SK-N-SH (cell line): ENCODE measurements around the gene PIH1D1. TPM values are rescaled to one million over a fixed set of nuclear protein-coding genes. Genes with fewer than 3 reads are reported as not detected.
A peak's percentile ranks its signal among the peaks of the same experiment; 100 is the strongest.

ENCODE experiments used
- CTCF ChIA-PET: fragments of 300-600, 350-600 bp; formaldehyde crosslinking; extraction: SDS; loops from one replicate; lab custom pipeline; 2021; lab: Yijun Ruan, JAX
- POLR2A ChIA-PET: fragments of 350-600 bp; sonication (Branson Sonifier 250); formaldehyde crosslinking; extraction: SDS; loops from one replicate; lab custom pipeline; 2020; ENCODE audit warnings: antibody characterized with exemption, inconsistent platforms; lab: Yijun Ruan, JAX
- DNase-seq: peaks from one replicate; pipeline ENCODE4 v3.0.0; 2012
- H2AFZ ChIP-seq: fragments of 200-600 bp; sonication (generic); 2 replicates; pipeline ENCODE4 v1.8.1; 2016; ENCODE audit warnings: antibody characterized with exemption, mild to moderate bottlenecking, low read depth
- H3F3A ChIP-seq: fragments of 200-600 bp; sonication (generic); replicated peaks from 2 replicates; pipeline ENCODE3; 2016; ENCODE audit warnings: antibody characterized with exemption, mild to moderate bottlenecking; ENCODE audit not compliant: insufficient read depth
- H3K27ac ChIP-seq, 2 experiments: fragments of 200-500 bp in 1 of 2; fragments of 200-600 bp in 1 of 2; sonication (Bioruptor generic) in 1 of 2; sonication (generic), shearing (Covaris generic) in 1 of 2; 2 replicates each; pipeline versions ENCODE4 v1.5.1 to v1.6.1; 2014 to 2016; ENCODE audit warnings: low read depth in 2 of 2, inconsistent platforms in 1 of 2, low read length in 1 of 2, mild to moderate bottlenecking in 1 of 2, mixed read lengths in 1 of 2
- H3K27me3 ChIP-seq: fragments of 200-600 bp; sonication (generic), shearing (Covaris generic); 2 replicates; pipeline ENCODE4 v1.6.1; 2016; ENCODE audit warnings: mixed run types; ENCODE audit not compliant: insufficient read depth
- H3K36me3 ChIP-seq, 2 experiments: fragments of 200-500 bp in 1 of 2; fragments of 200-600 bp in 1 of 2; sonication (Bioruptor generic) in 1 of 2; sonication (generic) in 1 of 2; replicated peaks in 1 of 2; 2 replicates each; pipeline versions ENCODE3 to v1.5.1; 2014 to 2016; ENCODE audit warnings: low read length in 1 of 2, mild to moderate bottlenecking in 1 of 2; ENCODE audit not compliant: insufficient read depth in 2 of 2, control insufficient read depth in 1 of 2
- H3K4me1 ChIP-seq, 2 experiments: fragments of 200-500 bp in 1 of 2; fragments of 200-600 bp in 1 of 2; sonication (Bioruptor generic) in 1 of 2; sonication (generic), shearing (Covaris generic) in 1 of 2; 2 replicates each; pipeline versions ENCODE4 v1.5.1 to v1.6.1; 2014 to 2016; ENCODE audit warnings: low read depth in 1 of 2, low read length in 1 of 2, mixed run types in 1 of 2; ENCODE audit not compliant: insufficient read depth in 2 of 2, control insufficient read depth in 1 of 2
- H3K4me2 ChIP-seq: fragments of 200-600 bp; sonication (generic), shearing (Covaris generic); 2 replicates; pipeline ENCODE4 v1.6.1; 2017; ENCODE audit warnings: mixed run types
- H3K4me3 ChIP-seq, 2 experiments: fragments of 200-500 bp in 1 of 2; fragments of 200-600 bp in 1 of 2; sonication (Bioruptor generic) in 1 of 2; sonication (generic), shearing (Covaris generic) in 1 of 2; 2 replicates each; pipeline versions ENCODE4 v1.5.1 to v1.8.1; 2014 to 2016; ENCODE audit warnings: low read depth in 2 of 2, inconsistent platforms in 1 of 2, low read length in 1 of 2, mild to moderate bottlenecking in 1 of 2, mixed read lengths in 1 of 2, moderate library complexity in 1 of 2
- H3K79me2 ChIP-seq: fragments of 200-600 bp; sonication (generic); 2 replicates; pipeline ENCODE4 v1.8.1; 2017; ENCODE audit warnings: mild to moderate bottlenecking; ENCODE audit not compliant: insufficient read depth
- H3K9ac ChIP-seq: fragments of 200-600 bp; sonication (generic); 2 replicates; pipeline ENCODE4 v1.6.1; 2017; ENCODE audit warnings: mixed run types
- H3K9me2 ChIP-seq: fragments of 200-600 bp; sonication (generic); 2 replicates; pipeline ENCODE4 v1.6.1; 2017; ENCODE audit warnings: mixed run types
- H3K9me3 ChIP-seq: fragments of 200-600 bp; sonication (generic); 2 replicates; pipeline ENCODE4 v1.6.1; 2017; ENCODE audit warnings: mixed run types, mild to moderate bottlenecking, moderate library complexity
- H4K20me1 ChIP-seq: fragments of 200-600 bp; sonication (generic); 2 replicates; pipeline ENCODE4 v1.6.1; 2017; ENCODE audit warnings: mild to moderate bottlenecking, mixed run types; ENCODE audit not compliant: insufficient read depth
- CHD2 ChIP-seq: fragments of 150-350 bp; IDR thresholded peaks from 2 replicates; pipeline ENCODE4 v1.6.1; 2018; ENCODE audit warnings: low read length; ENCODE audit not compliant: partially characterized antibody
- CTCF ChIP-seq: fragments of 200-600 bp; sonication (generic); IDR thresholded peaks from 2 replicates; pipeline ENCODE4 v1.6.1; 2017; ENCODE audit warnings: antibody characterized with exemption, mild to moderate bottlenecking, moderate library complexity
- ELF1 ChIP-seq: IDR thresholded peaks from 2 replicates; pipeline ENCODE4 v1.4.0; 2012
- EP300 ChIP-seq, 2 experiments: IDR thresholded peaks; 2 replicates each; pipeline versions ENCODE4 v1.4.0 to v1.6.1; 2012; ENCODE audit warnings: borderline replicate concordance in 1 of 2, low read depth in 1 of 2, low read length in 1 of 2
- FOXJ3 ChIP-seq: sonication (generic); formaldehyde crosslinking; IDR thresholded peaks from 2 replicates; pipeline ENCODE4 v1.5.1; 2020; ENCODE audit warnings: mild to moderate bottlenecking, missing genetic modification reagents
- GABPA ChIP-seq: IDR thresholded peaks from 2 replicates; pipeline ENCODE4 v1.4.0; 2012; ENCODE audit warnings: low read depth, mild to moderate bottlenecking
- GATA2 ChIP-seq: sonication (generic); formaldehyde crosslinking; IDR thresholded peaks from 2 replicates; pipeline ENCODE4 v1.5.0; 2020; ENCODE audit warnings: mild to moderate bottlenecking, missing genetic modification reagents
- JUND ChIP-seq: IDR thresholded peaks from 2 replicates; pipeline ENCODE4 v1.4.0; 2012
- MAX ChIP-seq: IDR thresholded peaks from 2 replicates; pipeline ENCODE4 v1.4.0; 2012; ENCODE audit warnings: low read depth
- MXI1 ChIP-seq: IDR thresholded peaks from 2 replicates; pipeline ENCODE4 v1.6.1; 2012; ENCODE audit warnings: mild to moderate bottlenecking, low read depth, low read length, improper control_type of control experiment
- NRF1 ChIP-seq: IDR thresholded peaks from 2 replicates; pipeline ENCODE4 v1.6.1; 2012; ENCODE audit warnings: low read depth, mild to moderate bottlenecking, low read length
- PBX3 ChIP-seq: IDR thresholded peaks from 2 replicates; pipeline ENCODE4; 2012
- RCOR1 ChIP-seq: fragments of 150-350 bp; IDR thresholded peaks from 2 replicates; pipeline ENCODE4 v1.6.1; 2017; ENCODE audit warnings: antibody characterized with exemption, low read length
- RFX5 ChIP-seq: IDR thresholded peaks from 2 replicates; pipeline ENCODE4 v1.6.1; 2012; ENCODE audit warnings: mild to moderate bottlenecking, improper control_type of control experiment, low read length
- SIN3A ChIP-seq: IDR thresholded peaks from 2 replicates; pipeline ENCODE4 v1.6.1; 2012; ENCODE audit warnings: low read depth, mild to moderate bottlenecking, low read length, moderate library complexity, borderline replicate concordance
- TAF1 ChIP-seq: IDR thresholded peaks from 2 replicates; pipeline ENCODE4 v1.6.1; 2012; ENCODE audit warnings: low read depth, mild to moderate bottlenecking, low read length, moderate library complexity, borderline replicate concordance
- TEAD4 ChIP-seq: IDR thresholded peaks from 2 replicates; pipeline ENCODE4 v1.4.0; 2012; ENCODE audit warnings: mild to moderate bottlenecking, borderline replicate concordance; ENCODE audit not compliant: insufficient read depth
- USF2 ChIP-seq: fragments of 150-350 bp; IDR thresholded peaks from 2 replicates; pipeline ENCODE4 v1.6.1; 2017; ENCODE audit warnings: antibody characterized with exemption, low read length, low read depth, borderline replicate concordance
- YY1 ChIP-seq: IDR thresholded peaks from 2 replicates; pipeline ENCODE4 v1.4.0; 2012; ENCODE audit warnings: low read depth, mild to moderate bottlenecking
- WGBS: methylation state at CpG from one replicate; pipeline ENCODE4 v1.1.6; 2017; ENCODE audit warnings: low lambda C conversion rate; 5-methylcytosine and 5-hydroxymethylcytosine counted together
- polyA plus RNA-seq, 3 experiments: library from polyadenylated mRNA; depleted of rRNA; stranded (reverse); fragments of >200 nt; gene quantifications; 2 replicates each; pipeline ENCODE4 v1.2.3, GENCODE V29; 2012
- small RNA-seq, 7 experiments: library from RNA; depleted of rRNA; stranded (forward); fragments of <200 nt; gene quantifications; one replicate each; pipeline ENCODE3, GENCODE V24; 2012

PIH1D1 gene
- polyA plus RNA-seq, 1 of the 3 experiments (the other 2 are of a cell fraction), result 157 TPM

- peak; percentile 4 for DNase-seq
- Histone ChIP-seq H3K4me1 (peaks cover 0 to 2% of the 10 kb centered on the region in 2 experiments; a peak in 1 of 4 replicates), H3K79me2 (no peaks in the 10 kb centered on the region), H2AFZ (no peak overlapping the region), H4K20me1 (no peaks in the 10 kb centered on the region), H3K36me3 (no peaks in the 10 kb centered on the region), H3K9me3 (no peaks in the 10 kb centered on the region), H3K9ac (no peak overlapping the region), H3K27me3 (peaks cover 22% of the 10 kb centered on the region), H3K4me2 (no peak overlapping the region), H3F3A (peaks cover 4% of the 10 kb centered on the region), H3K4me3 (no peak overlapping the region), H3K27ac (no peak overlapping the region), H3K9me2 (no peaks in the 10 kb centered on the region)
- ChIA-PET POLR2A (interaction anchor here (1.3 kb wide), 1 partner anchor 55 kb away, joined by 3 read pairs; the partner anchor contains the start of gene PIH1D1), CTCF (interaction anchor here (1.2 to 1.6 kb wide), 2 partner anchors 16 to 46 kb away, joined by 3 to 6 read pairs; no protein-coding TSS in a partner anchor)
- TF ChIP-seq PBX3, result no peak
- no peak for TF ChIP-seq GATA2 (CRISPR knock-in tag)
- TF ChIP-seq USF2, result no peak
- TF ChIP-seq RCOR1, result no peak
- TF ChIP-seq TAF1, result no peak
- TF ChIP-seq GABPA, result no peak
- no peak for TF ChIP-seq FOXJ3
- no peak for TF ChIP-seq RFX5
- no peak for TF ChIP-seq ELF1
- TF ChIP-seq YY1, result no peak
- no peak for TF ChIP-seq MAX
- TF ChIP-seq JUND, result no peak
- TF ChIP-seq TEAD4, result no peak
- TF ChIP-seq CTCF, result no peak
- TF ChIP-seq EP300 (IDR thresholded peaks at IDR 0.05; ENCODE audit: borderline replicate concordance in 1 of 2, low read depth in 1 of 2, low read length in 1 of 2), result no peak
- no peak for TF ChIP-seq NRF1
- no peak for TF ChIP-seq CHD2
- no peak for TF ChIP-seq SIN3A
- no peak for TF ChIP-seq MXI1
- WGBS, result 56% methylated on average over 8 of the region's 8 CpGs
Measured at GRCh38 chr19:49396738-49397505, 54.7 kb downstream of the PIH1D1 start.

Small RNA genes within 50 kb of the gene (small RNA-seq; reads per million reads assigned to genes)
- 0 to 2.1 (median 0) reads per million in 7 experiments for gene MIR150
- gene SNORD32A, result 0 reads per million in 7 experiments
- 0 reads per million in 7 experiments for gene SNORD33
- 0 reads per million in 7 experiments for gene SNORD34
- 0 reads per million in 7 experiments for gene SNORD35A
- gene SNORD35B, result 0 reads per million in 7 experiments

Other genes with a start within 250 kb of the PIH1D1 start
- 0.33 and 0.80 TPM in 2 replicates for gene SLC6A16, start 126.6 kb downstream of the PIH1D1 start, polyA plus RNA-seq (2012; rRNA removed)
- not detected in 2 replicates for gene CD37, start 116.4 kb downstream of the PIH1D1 start, polyA plus RNA-seq (2012; rRNA removed)
- 24.7 and 27.9 TPM in 2 replicates for gene TEAD2, start 89.4 kb downstream of the PIH1D1 start, polyA plus RNA-seq (2012; rRNA removed)
- gene DKKL1, start 87.9 kb downstream of the PIH1D1 start, polyA plus RNA-seq (2012; rRNA removed), result 0.36 and 0.47 TPM in 2 replicates
- gene KASH5, start 63.6 kb downstream of the PIH1D1 start, polyA plus RNA-seq (2012; rRNA removed), result 0.03 and 0.20 TPM in 2 replicates
- gene PTH2, start 28.4 kb downstream of the PIH1D1 start, polyA plus RNA-seq (2012; rRNA removed), result not detected in 2 replicates
- not detected in 2 replicates for gene GFY, start 26.4 kb downstream of the PIH1D1 start, polyA plus RNA-seq (2012; rRNA removed)
- gene SLC17A7, start 10.3 kb downstream of the PIH1D1 start, polyA plus RNA-seq (2012; rRNA removed), result 0.39 and 0.59 TPM in 2 replicates
- 13.6 and 15.7 TPM in 2 replicates for gene ALDH16A1, start 1.4 kb upstream of the PIH1D1 start, polyA plus RNA-seq (2012; rRNA removed)
- 4.0 and 6.4 TPM in 2 replicates for gene FLT3LG, start 22.4 kb upstream of the PIH1D1 start, polyA plus RNA-seq (2012; rRNA removed)
- gene RPL13A, start 35.8 kb upstream of the PIH1D1 start, polyA plus RNA-seq (2012; rRNA removed), result 2,604 and 2,748 TPM in 2 replicates
- 6,915 and 7,579 TPM in 2 replicates for gene RPS11, start 44.6 kb upstream of the PIH1D1 start, polyA plus RNA-seq (2012; rRNA removed)
- 75.3 and 91.4 TPM in 2 replicates for gene FCGRT, start 60.8 kb upstream of the PIH1D1 start, polyA plus RNA-seq (2012; rRNA removed)
- gene RCN3, start 76.2 kb upstream of the PIH1D1 start, polyA plus RNA-seq (2012; rRNA removed), result 1.4 and 1.8 TPM in 2 replicates
- gene NOSIP, start 128.7 kb upstream of the PIH1D1 start, polyA plus RNA-seq (2012; rRNA removed), result 101 and 128 TPM in 2 replicates
- gene PRRG2, start 129.5 kb upstream of the PIH1D1 start, polyA plus RNA-seq (2012; rRNA removed), result 0.42 and 0.44 TPM in 2 replicates
- gene PRR12, start 139.4 kb upstream of the PIH1D1 start, polyA plus RNA-seq (2012; rRNA removed), result 0.71 and 1.7 TPM in 2 replicates
- 113 and 141 TPM in 2 replicates for gene RRAS, start 188.3 kb upstream of the PIH1D1 start, polyA plus RNA-seq (2012; rRNA removed)
- 5.5 and 9.5 TPM in 2 replicates for gene SCAF1, start 190.4 kb upstream of the PIH1D1 start, polyA plus RNA-seq (2012; rRNA removed)
- 85.9 and 112 TPM in 2 replicates for gene IRF3, start 214.0 kb upstream of the PIH1D1 start, polyA plus RNA-seq (2012; rRNA removed)
- gene BCL2L12, start 214.1 kb upstream of the PIH1D1 start, polyA plus RNA-seq (2012; rRNA removed), result 20.3 and 27.9 TPM in 2 replicates
- 774 and 789 TPM in 2 replicates for gene PRMT1, start 225.5 kb upstream of the PIH1D1 start, polyA plus RNA-seq (2012; rRNA removed)
- 1.3 TPM in 2 replicates for gene ADM5, start 237.8 kb upstream of the PIH1D1 start, polyA plus RNA-seq (2012; rRNA removed)
- gene CPT1C, start 239.3 kb upstream of the PIH1D1 start, polyA plus RNA-seq (2012; rRNA removed), result 118 and 139 TPM in 2 replicates